HG02759 (cell line): ENCODE results near the gene KIF13A.
"Not testable (repeated sequence)": the region's sequence is repeated elsewhere in the genome, so short reads cannot be mapped to it uniquely, and the experiment has no call there.

Experiments
- ATAC-seq: cut with Tn5 transposase; IDR thresholded peaks from one replicate; pipeline ENCODE4 v1.9.1; 2021; ENCODE audit warnings: mild to moderate bottlenecking, moderate library complexity; ENCODE audit not compliant: unreplicated experiment

KIF13A gene

GRCh38 chr6:17877895-17878440, 109.5 kb downstream of the KIF13A start:
- ATAC-seq = no peak

GRCh38 chr6:17877196-17877894, 110.1 kb downstream of the KIF13A start:
- no peak for ATAC-seq

GRCh38 chr6:17874753-17875152, 112.7 kb downstream of the KIF13A start:
- no peak for ATAC-seq

- ATAC-seq = no peak
These were observed 114.5 kb downstream of the KIF13A start for GRCh38 chr6:17872908-17873307.

- ATAC-seq = no peak
These were observed 115.6 kb downstream of the KIF13A start for GRCh38 chr6:17871836-17872235.

- no peak for ATAC-seq
These were observed 116.3 kb downstream of the KIF13A start for GRCh38 chr6:17871189-17871519.

- ATAC-seq = no peak
These were observed 116.9 kb downstream of the KIF13A start for GRCh38 chr6:17870300-17871188.

- no peak for ATAC-seq
These were observed 117.7 kb downstream of the KIF13A start for GRCh38 chr6:17869753-17870050.

- no peak for ATAC-seq
These were observed 118.3 kb downstream of the KIF13A start for GRCh38 chr6:17869010-17869752.

- ATAC-seq = no peak
These were observed 119.6 kb downstream of the KIF13A start for GRCh38 chr6:17867880-17868279.

GRCh38 chr6:17866876-17867444, 120.5 kb downstream of the KIF13A start:
- no peak for ATAC-seq

- no peak for ATAC-seq
These were observed 121.4 kb downstream of the KIF13A start for GRCh38 chr6:17865798-17866725.

GRCh38 chr6:17865243-17865642, 122.2 kb downstream of the KIF13A start:
- ATAC-seq = no peak

- ATAC-seq = no peak
These were observed 123.3 kb downstream of the KIF13A start for GRCh38 chr6:17863901-17864754.

- ATAC-seq = no peak
These were observed 126.1 kb downstream of the KIF13A start for GRCh38 chr6:17861361-17861760.

- ATAC-seq = no peak
These were observed 127.6 kb downstream of the KIF13A start for GRCh38 chr6:17859846-17860245.

GRCh38 chr6:17858584-17858983, 128.9 kb downstream of the KIF13A start:
- no peak for ATAC-seq

GRCh38 chr6:17857188-17857587, 130.2 kb downstream of the KIF13A start:
- ATAC-seq = not testable (repeated sequence)

- no peak for ATAC-seq
These were observed 131.1 kb downstream of the KIF13A start for GRCh38 chr6:17856306-17856705.
